Mucosa of rectum (tissue), 2 donors: ENCODE data around the gene TFPI.

Source experiments
- H3K27ac ChIP-seq, 2 donors: one replicate each; pipeline ENCODE4 v1.7.0; 2013; ENCODE audit warnings: inconsistent platforms in 2 of 2, low read depth in 2 of 2, low read length in 2 of 2
- H3K27me3 ChIP-seq, 2 donors: one replicate each; pipeline ENCODE4 v1.7.0; 2013; ENCODE audit warnings: low read length in 2 of 2; ENCODE audit not compliant: control insufficient read depth in 2 of 2, insufficient read depth in 2 of 2
- H3K36me3 ChIP-seq, 2 donors: one replicate each; pipeline ENCODE4 v1.7.0; 2013; ENCODE audit warnings: low read length in 2 of 2; ENCODE audit not compliant: control insufficient read depth in 2 of 2, insufficient read depth in 2 of 2
- H3K4me1 ChIP-seq, 2 donors: one replicate each; pipeline ENCODE4 v1.7.0; 2013; ENCODE audit warnings: low read length in 2 of 2, mild to moderate bottlenecking in 1 of 2; ENCODE audit not compliant: control insufficient read depth in 2 of 2, insufficient read depth in 2 of 2
- H3K4me3 ChIP-seq, 2 donors: one replicate each; pipeline ENCODE4 v1.7.0; 2013; ENCODE audit warnings: low read length in 2 of 2
- H3K9ac ChIP-seq, 2 donors: one replicate each; pipeline ENCODE4 v1.7.0; 2013; ENCODE audit warnings: low read length in 2 of 2, low read depth in 1 of 2, mild to moderate bottlenecking in 1 of 2
- H3K9me3 ChIP-seq, 2 donors: one replicate each; pipeline ENCODE4 v1.7.0; 2013; ENCODE audit warnings: low read length in 2 of 2; ENCODE audit not compliant: control insufficient read depth in 2 of 2
- donor health status: healthy.
- donor health status: Normal muscosa, but diverticular disease.

The TFPI gene

GRCh38 chr2:187470698-187471097, 83.5 kb downstream of the TFPI start:
- Histone ChIP-seq H3K9ac (no peak overlapping the region), H3K27ac (no peak overlapping the region), H3K4me3 (no peak overlapping the region), H3K9me3 (no peaks in the 10 kb centered on the region), H3K27me3 (no peaks in the 10 kb centered on the region), H3K36me3 (no peaks in the 10 kb centered on the region), H3K4me1 (no peaks in the 10 kb centered on the region)

- H3K4me1 ChIP-seq = no peaks in the 10 kb centered on the region
- H3K9me3 ChIP-seq = no peaks in the 10 kb centered on the region
- H3K4me3 ChIP-seq = no peak overlapping the region
- H3K9ac ChIP-seq = no peak overlapping the region
- no peaks in the 10 kb centered on the region for H3K36me3 ChIP-seq
- H3K27me3 ChIP-seq = no peaks in the 10 kb centered on the region
- H3K27ac ChIP-seq = no peak overlapping the region
Observed at GRCh38 chr2:187469538-187469937, 84.7 kb downstream of the TFPI start.

- H3K36me3 ChIP-seq = no peaks in the 10 kb centered on the region
- no peaks in the 10 kb centered on the region for H3K27me3 ChIP-seq
- no peaks in the 10 kb centered on the region for H3K4me1 ChIP-seq
- no peaks in the 10 kb centered on the region for H3K9me3 ChIP-seq
- no peak overlapping the region for H3K4me3 ChIP-seq
- no peak overlapping the region for H3K9ac ChIP-seq
- H3K27ac ChIP-seq = no peak overlapping the region
Observed at GRCh38 chr2:187468262-187468661, 86.0 kb downstream of the TFPI start.

- Histone ChIP-seq H3K36me3 (no peaks in the 10 kb centered on the region), H3K4me3 (no peak overlapping the region), H3K27me3 (no peaks in the 10 kb centered on the region), H3K9ac (no peak overlapping the region), H3K4me1 (no peaks in the 10 kb centered on the region), H3K27ac (no peak overlapping the region), H3K9me3 (no peaks in the 10 kb centered on the region)
Observed at GRCh38 chr2:187466129-187466792, 88.0 kb downstream of the TFPI start.

- Histone ChIP-seq H3K27ac (no peak overlapping the region), H3K4me3 (no peak overlapping the region), H3K4me1 (no peaks in the 10 kb centered on the region), H3K9me3 (no peaks in the 10 kb centered on the region), H3K27me3 (no peaks in the 10 kb centered on the region), H3K9ac (no peak overlapping the region), H3K36me3 (no peaks in the 10 kb centered on the region)
Observed at GRCh38 chr2:187462839-187463238, 91.4 kb downstream of the TFPI start.

GRCh38 chr2:187461294-187462261, 92.7 kb downstream of the TFPI start:
- no peak overlapping the region for H3K27ac ChIP-seq
- H3K4me3 ChIP-seq = no peak overlapping the region
- H3K27me3 ChIP-seq = no peaks in the 10 kb centered on the region
- no peak overlapping the region for H3K9ac ChIP-seq
- no peaks in the 10 kb centered on the region for H3K36me3 ChIP-seq
- no peaks in the 10 kb centered on the region for H3K9me3 ChIP-seq
- H3K4me1 ChIP-seq = no peaks in the 10 kb centered on the region

- no peaks in the 10 kb centered on the region for H3K9me3 ChIP-seq
- no peaks in the 10 kb centered on the region for H3K4me1 ChIP-seq
- H3K27ac ChIP-seq = no peak overlapping the region
- H3K4me3 ChIP-seq = no peak overlapping the region
- no peaks in the 10 kb centered on the region for H3K36me3 ChIP-seq
- H3K27me3 ChIP-seq = no peaks in the 10 kb centered on the region
- H3K9ac ChIP-seq = no peak overlapping the region
Observed at GRCh38 chr2:187459256-187459655, 95.0 kb downstream of the TFPI start.

- no peak overlapping the region for H3K4me3 ChIP-seq
- peaks cover 0 to 2% of the 10 kb centered on the region in 2 donors for H3K4me1 ChIP-seq
- no peaks in the 10 kb centered on the region for H3K36me3 ChIP-seq
- H3K27me3 ChIP-seq = no peaks in the 10 kb centered on the region
- no peaks in the 10 kb centered on the region for H3K9me3 ChIP-seq
- H3K27ac ChIP-seq = no peak overlapping the region
- no peak overlapping the region for H3K9ac ChIP-seq
Observed at GRCh38 chr2:187453078-187453641, 101.1 kb downstream of the TFPI start.

- Histone ChIP-seq H3K9me3 (no peaks in the 10 kb centered on the region), H3K9ac (no peak overlapping the region), H3K27ac (no peak overlapping the region), H3K4me1 (peaks cover 0 to 2% of the 10 kb centered on the region in 2 donors), H3K36me3 (no peaks in the 10 kb centered on the region), H3K27me3 (no peaks in the 10 kb centered on the region), H3K4me3 (no peak overlapping the region)
Observed at GRCh38 chr2:187451510-187451909, 102.7 kb downstream of the TFPI start.

GRCh38 chr2:187447336-187447735, 106.9 kb downstream of the TFPI start:
- Histone ChIP-seq H3K27me3 (no peaks in the 10 kb centered on the region), H3K27ac (no peak overlapping the region), H3K9me3 (no peaks in the 10 kb centered on the region), H3K9ac (no peak overlapping the region), H3K36me3 (no peaks in the 10 kb centered on the region), H3K4me3 (peak overlapping the region; percentile 43 to 65), H3K4me1 (peaks cover 0 to 2% of the 10 kb centered on the region in 2 donors)
